IMR-90 (cell line): ENCODE results near the gene USP24. TPM values are rescaled to one million over a fixed set of nuclear protein-coding genes. Genes with fewer than 3 reads are reported as not detected.

ENCODE experiments used
- ATAC-seq: fragments of 200-7000 bp; cut with Tn5 transposase; 2 replicates; pipeline ENCODE4 v1.9.1; 2020; ENCODE audit warnings: low read depth, mild to moderate bottlenecking, moderate library complexity
- BruUV-seq: library from RNA; stranded (reverse); fragments of 400-500 nt; replicated peaks from 2 replicates; lab custom pipeline; 2021; lab: Mats Ljungman, UMichigan
- CTCF ChIA-PET: fragments of 300-600 bp; formaldehyde crosslinking; extraction: SDS; loops from one replicate; lab custom pipeline; 2021; ENCODE audit warnings: antibody characterized with exemption; lab: Yijun Ruan, JAX
- POLR2A ChIA-PET: fragments of 300-600 bp; sonication (Branson Sonifier 250); formaldehyde crosslinking; loops from one replicate; lab custom pipeline; 2022; ENCODE audit warnings: antibody characterized with exemption; ENCODE audit not compliant: unreplicated experiment; lab: Charles Lee
- DNase-seq: peaks from one replicate; pipeline ENCODE4 v3.0.0; 2013
- H2AFZ ChIP-seq: replicated peaks from 2 replicates; pipeline ENCODE3; 2013; ENCODE audit warnings: low read length, mild to moderate bottlenecking; ENCODE audit not compliant: poor library complexity
- H2AK5ac ChIP-seq: 2 replicates; pipeline ENCODE4 v1.6.1; 2013; ENCODE audit warnings: low read depth, low read length, inconsistent platforms
- H2AK9ac ChIP-seq: replicated peaks from 2 replicates; pipeline ENCODE3; 2013; ENCODE audit warnings: mild to moderate bottlenecking, low read depth, low read length, moderate library complexity; ENCODE audit not compliant: poor library complexity
- H2BK120ac ChIP-seq: 2 replicates; pipeline ENCODE4 v1.6.1; 2013; ENCODE audit warnings: low read depth, low read length, inconsistent platforms
- H2BK15ac ChIP-seq: 3 replicates; pipeline ENCODE4 v1.6.1; 2013; ENCODE audit warnings: low read depth, low read length, inconsistent platforms
- H2BK20ac ChIP-seq: 2 replicates; pipeline ENCODE4 v1.6.1; 2013; ENCODE audit warnings: low read depth, mild to moderate bottlenecking, inconsistent platforms, low read length, moderate library complexity
- H2BK5ac ChIP-seq: 2 replicates; pipeline ENCODE4 v1.6.1; 2013; ENCODE audit warnings: mild to moderate bottlenecking, low read depth, low read length, inconsistent platforms; ENCODE audit not compliant: poor library complexity, severe bottlenecking
- H3K14ac ChIP-seq: replicated peaks from 2 replicates; pipeline ENCODE4 v1.6.1; 2013; ENCODE audit warnings: low read depth, low read length, inconsistent platforms
- H3K18ac ChIP-seq: 2 replicates; pipeline ENCODE4 v1.6.1; 2013; ENCODE audit warnings: low read depth, low read length, control low read depth
- H3K23ac ChIP-seq: 2 replicates; pipeline ENCODE4 v1.6.1; 2013; ENCODE audit warnings: low read depth, low read length, inconsistent platforms
- H3K27ac ChIP-seq: 2 replicates; pipeline ENCODE4 v1.5.1; 2013; ENCODE audit warnings: mild to moderate bottlenecking, control low read depth, low read length; ENCODE audit not compliant: insufficient read depth
- H3K27me3 ChIP-seq: 2 replicates; pipeline ENCODE4 v1.6.1; 2013; ENCODE audit warnings: low read length; ENCODE audit not compliant: control insufficient read depth, insufficient read depth
- H3K36me3 ChIP-seq: 2 replicates; pipeline ENCODE4 v1.6.1; 2013; ENCODE audit warnings: low read length, mixed read lengths; ENCODE audit not compliant: control insufficient read depth, insufficient read depth
- H3K4ac ChIP-seq: 2 replicates; pipeline ENCODE4 v1.6.1; 2013; ENCODE audit warnings: low read depth, low read length, inconsistent platforms
- H3K4me1 ChIP-seq: 2 replicates; pipeline ENCODE4 v1.6.1; 2013; ENCODE audit warnings: low read length, mixed read lengths; ENCODE audit not compliant: control insufficient read depth, insufficient read depth
- H3K4me2 ChIP-seq: 2 replicates; pipeline ENCODE4 v1.6.1; 2013; ENCODE audit warnings: low read depth, mild to moderate bottlenecking, control low read depth, low read length, moderate library complexity
- H3K4me3 ChIP-seq: 2 replicates; pipeline ENCODE4 v1.5.1; 2013; ENCODE audit warnings: low read depth, mild to moderate bottlenecking, control low read depth, low read length, moderate library complexity; ENCODE audit not compliant: insufficient read depth
- H3K56ac ChIP-seq: 2 replicates; pipeline ENCODE4 v1.6.1; 2013; ENCODE audit warnings: low read length, inconsistent platforms; ENCODE audit not compliant: insufficient read depth; ENCODE audit errors: extremely low read depth
- H3K79me1 ChIP-seq, 2 experiments: 2 replicates each; pipeline ENCODE4 v1.6.1; 2013; ENCODE audit warnings: low read length in 2 of 2, inconsistent platforms in 1 of 2, low read depth in 1 of 2
- H3K9ac ChIP-seq: 2 replicates; pipeline ENCODE4 v1.6.1; 2013; ENCODE audit warnings: low read depth, low read length, control low read depth
- H3K9me1 ChIP-seq: 2 replicates; pipeline ENCODE4 v1.6.1; 2013; ENCODE audit warnings: low read length, inconsistent platforms; ENCODE audit not compliant: insufficient read depth
- H3K9me3 ChIP-seq: 2 replicates; pipeline ENCODE4 v1.6.1; 2013; ENCODE audit warnings: low read length; ENCODE audit not compliant: control insufficient read depth, insufficient read depth
- H4K20me1 ChIP-seq: 2 replicates; pipeline ENCODE4 v1.6.1; 2013; ENCODE audit warnings: low read length, inconsistent platforms; ENCODE audit not compliant: insufficient read depth
- H4K5ac ChIP-seq: 2 replicates; pipeline ENCODE4 v1.6.1; 2013; ENCODE audit warnings: mild to moderate bottlenecking, low read depth, low read length, control low read depth
- H4K8ac ChIP-seq, 2 experiments: 2 replicates each; pipeline ENCODE4 v1.6.1; 2013; ENCODE audit warnings: low read depth in 2 of 2, low read length in 2 of 2, control low read depth in 1 of 2, inconsistent platforms in 1 of 2
- H4K91ac ChIP-seq: 2 replicates; pipeline ENCODE4 v1.6.1; 2013; ENCODE audit warnings: low read depth, low read length, inconsistent platforms; ENCODE audit not compliant: insufficient read depth
- CEBPB ChIP-seq: IDR thresholded peaks from 2 replicates; pipeline ENCODE4 v1.6.1; 2012; ENCODE audit warnings: low read depth, low read length, improper control_type of control experiment
- CHD1 ChIP-seq: IDR thresholded peaks from 2 replicates; pipeline ENCODE4 v1.6.1; 2012; ENCODE audit warnings: low read depth, low read length, improper control_type of control experiment
- CTCF ChIP-seq: conservative IDR thresholded peaks from 2 replicates; pipeline ENCODE4 v1.5.1; 2012; ENCODE audit warnings: mild to moderate bottlenecking, low read depth, low read length, improper control_type of control experiment
- FOS ChIP-seq: fragments of 150-350 bp; IDR thresholded peaks from 2 replicates; pipeline ENCODE4 v1.6.1; 2016; ENCODE audit warnings: low read depth, low read length
- MAFK ChIP-seq: IDR thresholded peaks from 2 replicates; pipeline ENCODE4 v1.6.1; 2012; ENCODE audit warnings: low read depth, low read length, improper control_type of control experiment
- MAZ ChIP-seq: IDR thresholded peaks from 2 replicates; pipeline ENCODE4 v1.6.1; 2012; ENCODE audit warnings: low read depth, mild to moderate bottlenecking, low read length, improper control_type of control experiment, moderate library complexity, borderline replicate concordance
- MXI1 ChIP-seq: IDR thresholded peaks from 2 replicates; pipeline ENCODE4 v1.6.1; 2012; ENCODE audit warnings: low read depth, mild to moderate bottlenecking, low read length, moderate library complexity, borderline replicate concordance
- NFE2L2 ChIP-seq: fragments of 150-350 bp; IDR thresholded peaks from 2 replicates; pipeline ENCODE4 v1.6.1; 2016; ENCODE audit warnings: low read depth, mild to moderate bottlenecking, low read length
- POLR2A ChIP-seq: IDR thresholded peaks from 2 replicates; pipeline ENCODE4 v1.6.1; 2012; ENCODE audit warnings: mild to moderate bottlenecking, low read depth, low read length
- RCOR1 ChIP-seq: IDR thresholded peaks from 2 replicates; pipeline ENCODE4 v1.6.1; 2012; ENCODE audit warnings: mild to moderate bottlenecking, low read length, improper control_type of control experiment; ENCODE audit not compliant: insufficient replicate concordance
- RFX5 ChIP-seq: IDR thresholded peaks from 2 replicates; pipeline ENCODE4 v1.8.0; 2012; ENCODE audit warnings: low read depth, mild to moderate bottlenecking, low read length, moderate library complexity
- WGBS, 2 experiments: methylation state at CpG; one replicate each; pipeline versions ENCODE4 v1.1.5 to v1.1.7; 2013; ENCODE audit warnings: missing lambda C conversion rate in 2 of 2; ENCODE audit not compliant: insufficient read length in 1 of 2; ENCODE audit errors: extremely low coverage in 2 of 2; 5-methylcytosine and 5-hydroxymethylcytosine counted together
- dilution Hi-C: fragments of 300-500 bp; cut with HindIII; formaldehyde crosslinking; loops from one replicate; pipeline ENCODE4 v1.14.3; 2018; ENCODE audit warnings: low sequenced_read_pairs; ENCODE audit not compliant: unreplicated experiment
- in situ Hi-C: fragments of 300-500 bp; cut with MboI; formaldehyde crosslinking; loops from 3 replicates; pipeline ENCODE4 v1.14.3; 2019; ENCODE audit warnings: low sequenced_read_pairs, inconsistent platforms, mixed read lengths
- intact Hi-C: fragments of 100-400 bp; cut with micrococcal nuclease; formaldehyde crosslinking; loops from 2 replicates; pipeline ENCODE4 v1.10.0; 2022
- polyA plus RNA-seq, 3 experiments: library from polyadenylated mRNA; depleted of rRNA; stranded (reverse); fragments of >200 nt; gene quantifications; 2 replicates each; pipeline ENCODE4 v1.2.3, GENCODE V29; 2012; ENCODE audit warnings: low replicate concordance in 1 of 3
- total RNA-seq: library from RNA; depleted of rRNA; stranded (reverse); fragments of >200 nt; gene quantifications from 2 replicates; pipeline ENCODE4 v1.2.3, GENCODE V29; 2012
- TF ChIP-seq, protein P1 (sequence below): fragments of 150-350 bp; IDR thresholded peaks from 2 replicates; pipeline ENCODE4 v1.6.1; 2016; ENCODE audit warnings: low read depth, mild to moderate bottlenecking, low read length, moderate library complexity, borderline replicate concordance

USP24 gene
- total and polyA plus RNA-seq, 2 of the 4 experiments (the other 2 are of a cell fraction) = 8.4 to 36.7 TPM

GRCh38 chr1:55057270-55057955 is 157.8 kb downstream of the USP24 start:
- Histone ChIP-seq H2AK9ac (no peak overlapping the region), H2BK120ac (no peak overlapping the region), H4K8ac (no peak overlapping the region), H3K9me1 (0 out of 2 replicates have a peak, but pooled peaks cover 7% of the 10 kb centered on the region), H3K56ac (no peak overlapping the region), H3K9ac (no peak overlapping the region), H3K4me2 (no peak overlapping the region), H3K36me3 (no peaks in the 10 kb centered on the region), H2AFZ (no peak overlapping the region), H2BK15ac (no peak overlapping the region), H2BK20ac (no peak overlapping the region), H3K27me3 (peaks cover 24% of the 10 kb centered on the region), H3K23ac (no peak overlapping the region), H3K9me3 (no peaks in the 10 kb centered on the region), H3K4me3 (no peak overlapping the region), H3K14ac (no peak overlapping the region), H3K79me1 (no peaks in the 10 kb centered on the region), H2AK5ac (no peak overlapping the region), H3K4me1 (no peaks in the 10 kb centered on the region), H4K20me1 (no peaks in the 10 kb centered on the region), H3K27ac (no peak overlapping the region), H4K91ac (no peak overlapping the region), H4K5ac (no peak overlapping the region), H3K4ac (no peak overlapping the region), H2BK5ac (no peak overlapping the region), H3K18ac (no peak overlapping the region)
- ChIA-PET POLR2A (no interaction called here), CTCF (no interaction called here)
- in situ Hi-C loops = no loop called here
- WGBS, 2 experiments = 68% methylated on average over 7 of the region's 15 CpGs; no CpG with 5 or more reads in 1 of the 2 experiments
- intact Hi-C loops = no loop called here
- no peak for ATAC-seq
- no TSS peak for BruUV-seq
- dilution Hi-C loops = no loop called here
- TF ChIP-seq NFE2L2 = no peak
- TF ChIP-seq POLR2A = no peak
- TF ChIP-seq RCOR1 = no peak
- TF ChIP-seq CTCF = no peak
- TF ChIP-seq, protein P1, sequence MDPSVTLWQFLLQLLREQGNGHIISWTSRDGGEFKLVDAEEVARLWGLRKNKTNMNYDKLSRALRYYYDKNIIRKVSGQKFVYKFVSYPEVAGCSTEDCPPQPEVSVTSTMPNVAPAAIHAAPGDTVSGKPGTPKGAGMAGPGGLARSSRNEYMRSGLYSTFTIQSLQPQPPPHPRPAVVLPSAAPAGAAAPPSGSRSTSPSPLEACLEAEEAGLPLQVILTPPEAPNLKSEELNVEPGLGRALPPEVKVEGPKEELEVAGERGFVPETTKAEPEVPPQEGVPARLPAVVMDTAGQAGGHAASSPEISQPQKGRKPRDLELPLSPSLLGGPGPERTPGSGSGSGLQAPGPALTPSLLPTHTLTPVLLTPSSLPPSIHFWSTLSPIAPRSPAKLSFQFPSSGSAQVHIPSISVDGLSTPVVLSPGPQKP = no peak
- TF ChIP-seq RFX5 = no peak
- no peak for TF ChIP-seq MAFK
- TF ChIP-seq MXI1 = no peak
- TF ChIP-seq CHD1 = no peak
- no peak for TF ChIP-seq MAZ
- no peak for TF ChIP-seq FOS
- TF ChIP-seq CEBPB = no peak
- no peak for DNase-seq
